HG03469 (cell line): ENCODE data around the gene TOX2.

ENCODE experiments used
- ATAC-seq: cut with Tn5 transposase; IDR thresholded peaks from one replicate; pipeline ENCODE4 v1.9.1; 2021; ENCODE audit warnings: mild to moderate bottlenecking, moderate library complexity, moderate number of reproducible peaks; ENCODE audit not compliant: unreplicated experiment

The TOX2 gene

DNA sequence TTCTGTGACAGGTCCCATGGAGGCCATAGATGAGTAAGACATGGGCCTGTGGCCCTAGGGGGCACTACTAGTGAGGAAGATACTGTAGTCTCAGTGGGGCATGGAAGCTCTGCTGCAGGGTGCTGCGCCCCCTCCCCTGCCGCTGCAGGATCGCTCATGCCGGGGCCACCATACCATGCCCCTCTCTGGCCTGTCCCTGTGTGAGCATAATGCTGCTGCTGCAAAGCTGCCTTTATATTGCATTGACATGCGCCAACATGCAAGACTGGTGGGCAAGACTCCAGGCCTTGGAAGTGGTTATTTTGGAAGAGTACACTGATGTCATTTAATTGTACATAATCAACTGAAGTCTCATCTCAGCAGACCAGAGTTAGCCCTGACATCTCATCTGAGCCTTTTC, 60.0 kb downstream of the TOX2 start:
- no peak for ATAC-seq

- no peak for ATAC-seq
These were observed 60.6 kb downstream of the TOX2 start for GRCh38 chr20:43975096-43975768.

DNA sequence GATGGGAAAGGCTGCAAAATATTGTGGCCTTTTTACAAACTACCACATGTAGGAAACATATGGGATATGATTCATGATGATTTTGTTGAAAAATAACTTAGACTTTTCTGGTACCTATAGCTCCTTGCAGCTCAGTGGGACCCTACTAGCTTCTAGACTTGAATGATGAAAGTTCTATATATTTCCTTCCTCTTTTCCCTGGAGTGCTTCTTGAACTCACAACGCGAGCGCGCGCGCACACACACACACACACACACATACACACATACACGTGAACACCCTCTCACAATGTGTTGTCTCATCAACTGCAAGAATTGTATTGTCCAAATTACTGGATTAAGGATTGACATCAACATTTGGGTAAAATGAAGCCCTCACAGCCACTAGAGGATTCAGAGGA, 61.9 kb downstream of the TOX2 start:
- ATAC-seq, result no peak

DNA sequence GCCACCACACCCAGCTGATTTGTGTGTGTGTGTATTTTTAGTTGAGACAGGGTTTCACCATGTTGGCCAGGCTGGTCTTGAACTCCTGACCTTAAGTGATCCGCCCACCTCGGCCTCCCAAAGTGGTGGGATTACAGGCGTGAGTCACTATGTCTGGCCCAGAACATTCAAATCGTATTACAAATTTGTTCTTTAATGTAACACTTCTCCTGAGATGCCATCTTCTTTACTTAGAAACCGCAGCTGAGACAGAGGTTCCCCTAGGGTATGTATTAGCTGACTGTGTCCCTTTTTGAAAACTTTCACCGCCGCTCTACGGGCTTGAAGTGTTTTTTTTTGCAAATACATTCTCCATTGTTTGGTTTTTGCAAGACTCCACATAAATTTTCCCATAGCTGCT, 62.6 kb downstream of the TOX2 start:
- no peak for ATAC-seq

DNA sequence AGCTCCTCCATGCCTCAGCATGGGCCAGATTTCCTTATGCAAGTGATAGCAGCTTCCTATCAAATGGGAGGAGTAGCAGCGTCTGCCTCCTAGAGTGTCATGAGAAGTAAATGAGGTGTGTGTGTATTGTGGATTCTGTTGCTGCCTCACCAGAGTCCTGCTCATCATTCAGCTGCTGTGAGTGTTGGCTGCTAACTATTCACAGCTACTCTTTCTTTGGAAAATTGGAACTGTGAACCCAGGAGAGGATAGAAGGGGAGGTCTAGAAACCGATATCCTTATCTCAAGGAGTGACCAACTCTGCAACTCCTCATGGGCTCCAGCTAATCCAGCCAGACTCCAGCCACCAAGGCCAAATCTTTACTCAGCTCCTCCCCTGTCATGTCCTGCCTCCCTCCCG, 63.3 kb downstream of the TOX2 start:
- ATAC-seq, result no peak

DNA sequence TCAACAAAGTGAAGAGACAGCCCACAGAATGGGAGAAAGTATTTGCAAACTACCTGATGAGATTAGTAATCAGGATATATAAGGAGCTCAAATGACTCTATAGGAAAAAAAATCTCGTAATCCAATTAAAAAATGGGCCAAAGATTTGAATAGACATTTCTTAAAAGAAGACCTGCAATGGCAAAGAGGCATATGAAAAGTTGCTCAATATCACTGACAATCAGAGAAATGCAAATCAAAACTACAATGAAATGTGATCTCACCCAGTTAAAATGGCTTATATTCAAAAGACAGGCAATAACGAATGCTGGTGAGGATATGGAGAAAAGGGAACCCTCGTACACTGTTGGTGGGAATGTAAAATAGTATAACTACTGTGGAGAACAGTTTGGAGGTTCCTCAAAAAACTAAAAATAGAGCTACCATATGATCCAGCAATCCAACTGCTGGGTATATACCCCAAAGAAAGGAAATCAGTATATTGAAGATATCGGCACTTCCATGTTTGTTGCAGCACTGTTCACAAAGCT, 65.0 kb downstream of the TOX2 start:
- no peak for ATAC-seq

DNA sequence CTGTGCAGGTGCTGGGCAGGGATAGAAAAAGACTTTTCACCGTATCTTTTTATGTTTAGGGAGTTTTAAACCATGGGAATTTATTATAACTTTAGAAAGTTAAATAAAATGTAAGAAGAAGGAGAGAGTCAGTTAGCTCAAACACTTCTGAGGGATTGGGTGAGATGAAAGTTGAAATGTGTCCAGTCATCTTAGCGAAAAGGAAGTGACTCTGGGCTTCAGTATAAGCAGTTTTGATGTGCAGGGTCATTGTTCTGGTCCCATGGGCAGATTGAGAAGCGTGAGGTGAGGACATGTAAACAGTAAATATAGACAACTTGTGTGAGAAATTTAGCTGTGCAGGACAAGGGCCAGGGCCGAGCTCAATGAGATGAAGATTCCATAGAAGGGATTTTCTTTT, 66.9 kb downstream of the TOX2 start:
- no peak for ATAC-seq

DNA sequence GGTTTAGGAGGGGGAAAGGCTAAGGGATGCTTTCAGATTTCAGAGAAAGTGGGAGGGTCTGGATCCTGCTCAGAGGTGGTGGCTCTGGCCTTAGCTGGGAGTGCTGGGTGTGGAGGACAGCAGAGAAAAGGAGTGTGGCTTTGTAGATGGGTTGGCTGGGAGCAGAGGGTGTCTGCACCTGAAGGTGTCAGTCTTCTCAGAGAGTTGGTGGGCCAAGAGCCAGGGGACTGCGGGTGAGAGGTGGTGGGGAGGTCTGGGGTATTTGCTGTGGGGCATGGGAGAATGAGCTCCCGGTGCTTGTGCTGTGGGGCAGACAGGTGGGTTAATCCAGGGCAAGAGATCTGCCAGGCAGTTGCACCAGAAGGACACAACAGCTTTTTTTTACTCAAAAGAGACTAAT, 67.4 kb downstream of the TOX2 start:
- ATAC-seq, result no peak

DNA sequence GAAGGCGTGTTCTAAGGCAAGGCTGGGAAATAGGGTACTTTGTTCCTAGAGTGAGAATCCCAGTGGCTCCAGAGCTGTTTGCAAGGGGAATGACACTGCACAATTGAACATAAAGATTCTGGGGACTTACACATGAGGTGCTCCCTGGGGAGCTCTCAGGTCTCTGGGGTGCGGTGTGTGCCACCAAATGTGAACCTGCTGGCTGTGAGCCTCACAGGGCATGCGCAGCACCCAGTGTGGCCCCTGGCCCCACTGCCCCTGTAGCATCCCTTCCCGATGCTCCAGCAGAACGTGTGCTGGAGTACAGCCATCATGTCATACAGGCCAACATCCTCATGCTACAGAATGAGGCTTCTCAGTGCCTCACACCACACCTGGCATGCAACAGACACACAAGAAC, 68.2 kb downstream of the TOX2 start:
- ATAC-seq, result no peak

GRCh38 chr20:43983359-43983758, 68.7 kb downstream of the TOX2 start:
- ATAC-seq, result no peak

GRCh38 chr20:43983904-43984361, 69.3 kb downstream of the TOX2 start:
- ATAC-seq, result no peak

DNA sequence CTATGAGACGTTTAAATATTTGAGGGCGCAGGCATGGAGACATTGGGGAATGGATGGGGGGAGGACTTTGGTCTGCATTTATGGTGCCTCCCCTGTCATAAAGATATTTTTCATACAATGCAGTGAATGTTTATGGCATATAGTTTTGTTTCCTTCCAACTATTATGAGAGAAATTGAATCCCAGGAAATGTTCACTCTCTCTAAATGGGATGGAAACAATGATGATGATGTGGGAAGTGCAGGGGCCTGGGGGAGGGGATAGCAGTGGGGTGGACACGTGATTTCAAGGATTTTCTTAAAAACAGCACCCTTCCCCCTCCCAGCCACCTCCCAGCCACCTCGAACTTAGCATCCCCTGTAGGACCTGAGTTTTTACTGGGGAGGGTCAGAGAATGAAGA, 69.9 kb downstream of the TOX2 start:
- ATAC-seq, result no peak

DNA sequence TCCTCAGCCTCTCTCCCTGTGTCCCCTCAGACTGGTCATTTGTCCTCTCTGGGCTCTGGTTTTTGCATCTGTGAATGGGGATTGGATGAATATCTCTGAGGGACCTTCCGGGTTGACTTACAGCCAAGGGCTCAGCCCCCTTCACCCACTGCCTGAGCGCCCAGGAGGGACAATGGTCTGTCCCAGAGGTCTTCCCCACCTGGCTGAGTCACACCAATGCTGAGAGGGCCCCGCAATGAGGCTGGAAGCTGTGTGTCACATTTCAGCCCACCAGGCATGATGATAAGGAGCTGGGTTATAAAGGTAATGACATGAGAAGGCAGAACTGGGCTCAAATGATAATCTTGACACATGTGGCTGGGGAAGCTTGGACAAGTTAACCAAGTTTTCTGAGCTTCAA, 70.5 kb downstream of the TOX2 start:
- no peak for ATAC-seq

- ATAC-seq, result no peak
These were observed 71.1 kb downstream of the TOX2 start for GRCh38 chr20:43985608-43986316.

DNA sequence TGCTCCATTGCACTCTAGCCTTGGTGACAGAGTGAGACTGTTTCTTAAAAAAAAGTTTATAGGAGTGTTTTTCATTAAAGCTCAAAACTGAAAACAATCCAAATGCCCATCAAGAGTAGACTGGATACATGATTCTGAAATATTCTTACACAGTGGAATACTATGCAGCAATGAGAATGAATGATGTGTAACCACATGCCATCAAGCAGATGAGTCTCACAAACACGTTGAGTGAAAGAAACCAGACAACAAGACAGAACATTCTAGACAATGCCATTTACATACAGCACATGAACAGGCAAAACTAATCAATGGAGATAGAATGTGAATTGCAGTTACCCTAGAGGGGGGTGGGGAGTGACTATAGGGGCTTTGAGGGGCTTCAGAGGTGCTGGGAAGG, 72.4 kb downstream of the TOX2 start:
- ATAC-seq, result no peak

DNA sequence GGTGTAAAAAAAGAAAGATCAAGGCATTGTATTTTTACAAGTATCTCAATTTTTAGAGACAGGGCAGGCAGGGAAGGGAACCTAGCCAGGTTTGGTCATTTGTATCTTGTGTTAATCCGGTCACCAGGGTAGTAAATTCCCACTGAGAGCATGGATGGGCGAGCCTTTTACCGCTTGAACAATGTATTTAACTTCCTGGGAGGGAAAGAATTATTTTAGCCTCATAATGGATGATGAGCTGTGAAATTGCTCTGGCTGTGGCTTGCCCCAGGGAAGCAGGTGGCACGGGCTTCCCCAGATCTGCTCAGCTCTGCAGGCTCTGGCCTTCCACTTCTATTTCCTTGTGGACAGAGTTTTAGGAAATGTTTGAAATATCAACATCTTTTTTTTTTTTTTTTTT, 72.9 kb downstream of the TOX2 start:
- no peak for ATAC-seq

DNA sequence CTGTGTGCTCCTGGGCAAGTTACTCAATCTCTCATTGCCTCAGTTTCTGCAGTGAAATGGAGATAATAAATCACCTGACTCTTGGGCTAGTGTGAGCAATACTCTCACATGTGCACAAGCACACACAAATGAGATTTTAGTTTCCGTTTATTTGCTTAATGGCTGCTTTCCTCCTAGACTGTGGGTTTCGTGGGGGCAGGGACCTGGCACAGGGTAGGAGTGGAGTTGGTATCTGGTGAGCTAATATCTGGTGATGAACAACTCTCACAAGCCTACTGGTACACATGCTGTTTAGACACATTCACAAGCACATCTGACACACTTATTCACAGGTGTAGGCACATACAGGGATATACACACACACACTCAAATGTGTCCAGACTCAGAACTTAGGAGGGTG, 73.8 kb downstream of the TOX2 start:
- no peak for ATAC-seq

DNA sequence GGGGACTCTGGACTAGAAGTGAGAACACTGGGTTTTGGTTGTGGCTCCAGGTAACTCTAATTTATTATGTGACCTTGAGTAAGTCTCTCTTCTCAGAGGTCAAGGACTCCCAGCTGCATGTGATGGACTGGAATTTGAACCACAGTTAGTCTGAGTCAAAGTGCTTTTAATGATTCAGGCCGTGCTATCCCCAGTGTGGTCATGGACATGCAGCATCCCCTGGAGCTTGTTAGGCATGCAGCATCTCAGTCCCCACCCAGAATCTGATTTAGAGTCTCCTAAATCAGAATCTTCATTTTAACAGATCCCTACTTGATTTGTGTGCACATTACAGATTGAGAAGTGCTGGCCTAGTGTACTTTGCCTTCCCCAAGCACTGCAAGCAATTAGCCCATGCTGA, 74.2 kb downstream of the TOX2 start:
- ATAC-seq, result no peak

DNA sequence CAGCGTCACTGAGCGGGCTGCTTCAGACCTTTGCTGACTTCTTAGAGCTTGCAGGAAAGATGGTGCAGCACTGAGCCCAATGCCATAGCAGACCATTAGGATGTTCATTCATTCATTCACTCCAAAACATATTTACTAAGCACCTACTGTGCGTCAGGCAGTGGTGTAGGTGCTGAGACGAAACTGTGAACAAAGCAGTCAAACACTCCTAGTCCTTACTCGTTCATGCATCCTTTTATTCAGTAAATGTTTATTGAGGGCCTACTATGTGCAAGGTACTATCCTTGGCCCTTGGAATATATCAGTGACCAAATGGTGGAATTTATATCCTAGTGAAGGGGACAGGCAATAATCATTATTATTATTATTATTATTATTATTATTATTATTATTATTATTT, 76.6 kb downstream of the TOX2 start:
- no peak for ATAC-seq

DNA sequence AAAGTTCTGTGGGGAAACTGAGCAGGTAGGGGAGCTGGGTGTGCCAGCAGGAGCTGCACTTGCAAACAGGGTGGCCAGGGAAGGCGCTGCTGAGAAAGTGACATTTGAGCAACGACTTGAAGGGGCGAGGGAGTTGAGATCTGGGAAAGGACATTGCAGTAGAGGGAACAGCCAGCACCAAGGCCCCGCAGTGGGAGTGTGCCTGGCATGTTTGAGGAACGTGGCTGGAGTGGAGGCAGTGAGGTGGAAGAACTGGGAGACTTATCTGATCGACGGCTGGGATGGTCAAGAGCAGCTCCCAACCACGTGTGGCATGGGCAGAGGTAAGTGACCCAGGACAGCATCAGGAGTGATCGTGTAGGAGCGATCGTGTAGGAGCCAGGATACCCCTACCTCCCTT, 77.3 kb downstream of the TOX2 start:
- no peak for ATAC-seq

DNA sequence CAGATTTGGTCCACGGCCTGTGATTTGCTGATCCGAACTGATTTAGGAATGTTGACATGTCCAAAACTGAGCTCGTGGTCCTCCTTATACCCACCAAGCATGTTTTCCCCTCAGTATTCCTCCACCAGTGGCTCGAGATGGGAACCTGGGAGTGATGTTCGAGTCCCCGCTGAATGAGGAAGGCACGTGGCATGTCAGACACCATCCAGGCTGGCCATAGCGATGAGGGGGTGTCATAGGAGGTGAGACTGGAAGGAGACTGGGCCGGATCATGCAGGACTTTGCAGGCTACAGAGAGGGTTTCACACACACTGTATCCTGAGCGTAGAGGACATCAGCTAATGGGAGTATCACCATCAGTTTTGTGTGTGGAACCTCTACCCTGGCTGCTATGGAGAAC, 78.2 kb downstream of the TOX2 start:
- ATAC-seq, result no peak

- ATAC-seq, result no peak
These were observed 78.9 kb downstream of the TOX2 start for GRCh38 chr20:43993560-43993959.
